ENCODE measurements around the gene ZNF609.

GRCh38 chr15:64688770-64689169 lies 228.4 kb downstream of the ZNF609 start:
- TF ChIP-seq CTCF (IDR thresholded peaks at IDR 0.05), result no peak
- TF ChIP-seq POLR2A (IDR thresholded peaks at IDR 0.05), result no peak
- no peak for TF ChIP-seq POLR2AphosphoS5 (IDR thresholded peaks at IDR 0.05; ENCODE audit: insufficient read depth in 1 of 2, low read depth in 1 of 2)
